ENCODE measurements around the gene PJVK.
"Not testable (repeated sequence)": the region's sequence is repeated elsewhere in the genome, so short reads cannot be mapped to it uniquely, and the experiment has no call there.

The PJVK gene

DNA sequence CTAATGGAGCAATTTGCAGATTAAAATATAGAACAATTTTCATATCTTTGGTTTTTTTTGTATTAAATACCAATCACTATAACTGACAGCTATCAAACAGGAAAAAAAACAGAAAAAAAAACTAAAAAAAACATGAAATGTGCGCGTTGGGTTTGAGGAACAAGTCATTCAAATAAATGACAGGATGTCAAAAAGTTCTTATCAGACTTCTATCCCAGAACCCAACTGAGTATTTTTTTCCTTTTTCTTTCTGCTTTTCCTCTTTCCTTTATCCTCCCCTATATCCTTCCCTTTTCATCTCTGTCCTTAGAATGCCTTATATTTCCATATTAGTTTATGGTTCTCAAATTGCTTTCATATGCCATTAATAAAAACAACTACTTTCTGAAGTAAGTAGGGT lies 14.5 kb upstream of the PJVK start:
- no peak for DNase-seq

DNA sequence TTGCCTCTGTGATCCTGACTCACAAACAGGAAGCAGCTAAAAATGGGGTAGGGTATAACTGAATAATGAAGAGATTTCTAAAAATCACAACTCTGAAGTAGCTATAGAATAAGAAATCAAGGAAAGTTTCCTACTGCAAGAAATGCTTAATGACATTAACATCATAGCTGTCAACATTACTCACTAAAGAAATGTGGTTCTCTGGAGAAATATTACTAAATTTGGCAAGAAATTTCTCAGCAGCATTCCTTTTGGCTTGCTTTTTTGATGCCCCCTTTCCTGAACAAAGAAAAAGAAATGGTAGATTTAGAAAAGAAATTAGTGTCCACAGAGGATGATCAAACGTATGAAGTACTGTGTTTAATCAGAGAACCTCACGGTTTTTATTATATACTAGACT lies 9.8 kb upstream of the PJVK start:
- no peak for DNase-seq

DNA sequence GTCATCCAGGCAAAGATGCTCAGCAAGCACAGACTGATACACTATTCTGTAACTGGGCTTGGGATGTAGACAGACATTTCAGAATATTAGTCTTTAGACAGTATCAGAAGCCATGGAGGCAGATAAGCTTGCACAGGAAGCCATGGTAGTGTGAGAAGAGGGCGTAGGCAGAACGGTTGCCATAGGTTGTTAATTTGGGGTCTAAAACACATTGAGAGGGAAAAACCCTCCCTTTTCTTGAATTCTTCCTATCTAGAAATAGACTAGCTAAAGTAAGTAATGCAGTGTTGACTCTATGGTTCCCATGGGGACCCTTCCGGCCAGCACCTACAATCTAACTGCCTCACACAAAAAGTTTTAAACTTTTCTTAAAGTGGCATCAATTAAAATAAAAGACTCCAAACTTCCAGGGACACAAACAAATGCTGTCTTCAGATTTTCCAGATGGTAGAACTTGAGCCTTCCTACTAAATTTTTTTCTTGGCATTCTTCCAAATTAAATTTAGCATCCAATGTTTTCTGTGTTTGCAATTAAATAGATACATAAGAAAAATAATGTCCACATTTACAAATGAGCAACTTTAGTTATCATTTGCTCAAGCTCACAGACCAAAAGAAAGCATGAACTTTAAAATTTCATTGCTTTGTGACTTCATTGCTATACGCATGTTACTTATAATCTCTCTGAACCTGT lies 2.1 kb upstream of the PJVK start:
- DNase-seq: no peak

DNA sequence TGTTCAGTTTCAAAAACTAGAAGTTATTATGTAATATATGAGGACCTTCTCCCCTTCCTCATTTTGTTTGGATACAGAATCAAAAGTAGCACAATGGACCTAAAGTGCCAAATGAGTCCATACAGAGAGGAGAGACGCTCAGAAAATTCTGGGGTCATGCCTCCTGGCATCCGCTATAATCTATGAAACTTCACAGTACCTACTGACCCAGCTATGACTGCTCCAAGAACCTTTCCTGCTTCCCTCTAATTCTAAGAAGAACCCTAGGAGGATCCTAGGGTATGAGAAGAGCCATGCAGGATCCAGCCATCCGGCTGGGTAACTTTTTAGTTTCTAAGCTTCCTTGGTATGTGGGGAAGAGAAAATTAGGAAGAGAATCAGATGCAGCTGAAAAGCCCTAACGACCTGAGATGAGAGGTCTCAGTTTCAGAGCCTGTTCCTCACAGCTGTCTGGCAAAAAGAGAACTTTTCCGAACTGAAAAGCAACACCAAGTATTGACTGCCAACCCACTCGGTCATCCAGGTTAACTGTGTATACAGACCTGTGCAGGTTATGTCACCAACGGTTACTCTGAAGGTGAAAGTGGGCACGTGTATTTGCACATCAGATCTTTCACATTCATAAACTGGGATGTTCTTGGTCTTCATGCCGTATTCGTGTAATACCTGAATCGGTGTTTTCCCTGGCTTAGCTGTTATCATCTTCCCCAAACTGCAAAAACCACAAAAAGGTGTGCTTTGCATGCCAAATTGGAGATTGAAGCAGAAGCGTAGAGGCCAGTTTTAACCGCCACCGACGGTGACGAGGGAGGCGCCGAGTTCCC lies 1.3 kb upstream of the PJVK start:
- DNase-seq: no peak

DNA sequence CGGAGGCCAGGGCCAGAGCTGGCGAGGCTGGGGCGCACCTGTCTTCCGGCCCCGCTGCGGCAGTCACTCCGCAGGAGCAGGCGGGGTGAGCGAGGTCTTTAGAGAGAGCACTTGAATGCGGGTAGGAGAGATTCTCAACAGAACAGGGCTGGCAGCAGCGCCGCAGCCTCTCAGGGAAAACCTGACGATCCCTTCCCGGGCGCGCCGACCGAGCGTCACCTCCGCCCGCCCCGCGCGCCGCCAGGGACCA lies 729 bp upstream of the PJVK start:
- DNase-seq: no peak

DNA sequence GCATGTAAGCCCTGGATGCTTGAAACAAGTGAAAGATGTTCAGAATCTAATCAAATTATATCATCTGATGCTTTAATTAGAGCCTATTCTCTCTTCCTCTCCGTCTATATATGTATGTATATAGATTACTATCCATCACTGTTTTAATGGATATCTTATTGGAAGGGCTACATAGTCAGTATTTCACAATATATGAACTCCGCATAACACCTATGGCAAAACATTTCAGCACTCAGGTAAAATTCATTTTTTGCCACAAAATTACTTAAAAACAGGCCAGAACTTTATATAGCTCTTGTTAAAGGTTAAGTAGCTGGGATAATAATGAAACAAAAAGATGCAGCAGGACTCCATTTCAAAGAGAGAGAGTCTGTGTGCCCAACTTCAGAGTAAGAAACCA lies 1.2 kb downstream of the PJVK start:
- DNase-seq: no peak

DNA sequence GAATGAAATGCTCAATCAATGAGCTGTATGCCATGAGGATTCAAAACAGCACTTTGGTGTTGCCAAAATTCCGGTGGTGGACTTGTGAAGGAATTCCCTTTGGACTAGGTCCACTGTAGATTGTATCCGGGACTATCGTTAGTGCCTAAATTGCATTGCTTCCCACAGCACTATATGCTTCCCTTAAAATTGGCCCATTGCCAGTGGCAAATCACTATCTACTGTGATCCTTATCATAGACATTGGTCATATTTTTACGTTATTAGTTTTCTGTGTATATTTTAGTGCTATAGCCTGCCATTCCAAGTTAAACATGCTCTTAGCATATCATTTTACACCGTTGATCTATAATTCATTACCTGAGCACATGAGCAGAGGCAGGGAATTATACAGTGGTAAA lies 1.7 kb downstream of the PJVK start:
- no peak for DNase-seq

DNA sequence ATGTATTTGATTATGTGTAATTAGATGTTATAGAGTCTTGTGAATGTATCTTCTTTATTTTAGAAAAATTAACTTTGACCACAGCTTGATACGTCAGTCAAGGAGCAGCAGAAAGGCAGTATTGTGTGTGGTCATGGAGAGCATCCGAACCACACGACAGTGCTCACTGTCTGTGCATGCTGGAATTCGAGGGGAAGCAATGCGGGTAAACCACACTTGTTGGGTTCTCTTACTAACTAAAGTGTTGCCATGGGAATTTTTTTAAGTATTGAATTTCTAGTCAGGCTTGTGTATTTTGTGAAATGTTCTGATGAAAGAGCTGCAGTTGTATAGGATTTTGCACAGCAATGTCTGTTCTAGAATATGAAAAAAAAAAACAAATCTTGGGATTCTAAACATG lies 4.8 kb downstream of the PJVK start:
- DNase-seq: no peak

DNA sequence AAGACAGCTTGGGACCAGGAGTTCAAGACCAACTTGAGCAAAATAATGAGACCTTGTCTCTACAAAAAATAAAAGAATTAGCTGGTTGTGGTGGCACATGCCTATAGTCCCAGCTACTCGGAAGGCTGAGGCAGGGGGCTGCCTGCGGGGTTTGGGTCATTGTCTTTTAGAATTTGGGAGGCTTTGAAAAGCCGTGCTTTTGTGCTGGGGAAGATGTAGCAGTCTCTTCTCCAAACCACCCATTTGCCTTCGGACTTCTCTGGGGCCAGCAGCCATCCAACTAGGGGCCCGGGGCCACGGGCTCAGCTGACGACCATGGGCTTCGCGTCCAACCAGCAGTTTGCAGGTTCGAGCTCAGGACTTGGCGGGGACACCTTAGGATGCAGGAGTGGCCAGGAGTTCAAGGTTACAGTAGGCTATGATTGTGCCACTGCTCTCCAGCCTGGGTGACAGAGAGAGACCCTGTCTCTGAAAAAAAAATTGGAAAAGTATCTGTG lies 6.3 kb downstream of the PJVK start:
- no peak for DNase-seq

DNA sequence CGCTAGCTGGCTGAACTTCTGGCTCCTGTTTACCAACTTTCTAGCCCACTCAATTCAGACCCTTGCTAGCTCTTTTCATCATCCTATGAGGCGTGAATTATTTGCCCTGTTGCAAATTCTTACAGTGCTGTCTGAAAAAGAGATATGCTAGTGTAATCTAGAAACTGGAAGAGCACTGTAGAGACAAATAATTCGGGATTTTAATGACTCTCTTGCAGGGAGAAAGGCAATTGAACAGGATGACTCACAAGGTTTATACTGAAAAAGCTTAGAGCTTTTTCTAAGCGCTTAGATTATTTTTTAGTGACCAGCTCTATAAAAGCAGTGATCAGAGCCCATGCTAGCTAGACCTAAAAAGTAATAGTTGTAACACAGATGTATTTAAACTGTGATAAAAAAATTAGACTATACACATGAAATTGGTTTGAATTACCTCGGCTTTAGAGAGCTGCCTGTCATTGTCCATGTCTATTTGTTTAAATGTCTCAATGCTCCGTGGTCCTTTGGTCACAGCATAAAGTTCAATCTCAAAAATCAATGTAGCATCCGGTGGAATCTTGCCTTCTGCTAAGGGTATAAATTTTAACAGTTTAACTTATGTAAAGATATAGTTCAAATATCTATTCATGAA lies 18.2 kb downstream of the PJVK start:
- DNase-seq: no peak

DNA sequence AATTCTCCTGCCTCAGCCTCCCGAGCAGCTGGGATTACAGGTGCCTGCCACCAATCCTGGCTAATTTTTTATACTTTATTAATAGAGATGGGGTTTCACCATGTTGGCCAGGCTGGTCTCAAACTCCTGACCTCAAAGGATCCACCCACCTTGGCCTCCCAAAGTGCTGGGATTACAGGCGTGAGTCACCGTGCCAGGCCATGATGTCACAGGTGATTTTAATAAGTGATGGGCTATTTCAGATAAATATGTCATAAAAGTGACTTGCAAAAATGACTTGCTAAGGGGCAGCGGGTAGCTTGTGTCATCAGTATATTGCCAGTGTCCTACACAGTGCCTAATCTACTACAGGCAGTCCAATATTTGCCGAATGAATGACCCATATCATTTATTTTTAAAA lies 20.1 kb downstream of the PJVK start:
- DNase-seq: not testable (repeated sequence)

DNA sequence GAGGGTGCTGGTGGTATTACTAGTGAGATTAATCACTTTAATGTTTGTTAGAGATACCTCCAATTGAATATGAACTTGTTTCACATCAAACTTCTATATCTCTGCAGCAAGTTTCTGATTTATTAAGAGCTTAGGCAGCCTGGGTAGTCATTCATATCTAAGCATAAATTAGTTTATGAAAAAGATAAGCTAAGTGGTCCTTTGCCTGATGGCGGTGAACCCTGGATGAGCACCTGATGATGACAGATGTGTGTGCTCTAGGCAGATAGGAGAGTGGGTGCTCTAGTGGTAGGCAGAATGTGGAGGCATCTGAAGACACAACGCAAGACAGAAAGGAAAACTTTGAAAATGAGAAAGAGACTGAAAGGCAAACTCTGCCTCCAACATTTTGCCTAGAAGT lies 22.2 kb downstream of the PJVK start:
- no peak for DNase-seq

DNA sequence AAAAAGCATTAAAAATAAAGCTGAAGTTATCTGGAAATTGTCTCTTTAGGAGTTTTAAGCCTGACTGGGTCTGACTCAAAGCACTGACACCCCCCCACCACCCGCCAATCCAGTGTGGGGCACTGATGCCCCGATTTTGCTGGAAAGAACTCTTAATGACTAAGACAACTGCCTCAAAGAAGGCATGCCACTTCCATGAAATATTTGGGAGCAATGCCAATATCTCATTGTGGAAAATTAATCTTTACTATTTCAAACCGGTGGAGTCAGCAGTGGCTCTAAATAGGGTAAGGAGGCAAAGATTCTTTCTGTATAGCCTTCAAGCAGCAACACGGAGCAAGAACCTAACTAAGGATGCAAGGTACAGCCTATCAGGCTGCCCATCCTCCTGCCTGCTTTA lies 22.8 kb downstream of the PJVK start:
- no peak for DNase-seq

DNA sequence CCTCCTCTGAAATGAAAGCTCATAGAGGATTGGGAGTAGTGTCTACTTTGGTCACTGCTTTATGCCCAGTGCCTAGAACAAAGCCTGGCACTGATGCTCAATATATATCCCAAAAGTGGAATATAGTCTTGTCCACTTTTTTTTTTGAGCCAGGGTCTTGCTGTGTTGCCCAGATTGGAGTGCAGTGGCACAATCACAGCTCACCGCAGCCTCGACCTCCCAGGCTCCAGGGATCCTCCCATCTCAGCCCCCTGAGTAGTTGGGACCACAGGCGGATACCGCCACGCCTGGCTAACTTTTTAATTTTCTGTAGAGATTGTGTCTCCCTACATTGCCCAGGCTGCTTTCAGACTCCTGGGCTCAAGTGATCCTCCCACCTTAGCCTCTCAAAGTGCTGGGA lies 23.4 kb downstream of the PJVK start:
- DNase-seq: no peak

DNA sequence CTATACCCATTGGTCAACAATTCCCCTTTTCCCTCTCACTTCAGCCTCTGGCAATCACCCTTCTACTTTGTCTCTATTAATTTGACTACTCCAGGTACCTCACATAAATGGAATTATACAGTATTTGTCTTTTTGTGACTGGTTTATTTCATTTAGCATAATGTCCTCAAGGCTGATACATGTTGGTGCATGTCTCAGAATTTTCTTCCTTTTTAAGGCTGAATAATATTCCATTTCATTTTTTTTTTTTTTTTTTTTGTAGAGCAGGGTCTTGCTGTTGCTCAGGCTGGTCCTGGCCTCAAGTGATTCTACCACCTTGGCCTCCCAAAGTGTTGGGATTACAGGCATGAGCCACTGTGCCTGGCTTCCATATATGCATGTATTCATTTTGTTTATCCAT lies 25.3 kb downstream of the PJVK start:
- no peak for DNase-seq

DNA sequence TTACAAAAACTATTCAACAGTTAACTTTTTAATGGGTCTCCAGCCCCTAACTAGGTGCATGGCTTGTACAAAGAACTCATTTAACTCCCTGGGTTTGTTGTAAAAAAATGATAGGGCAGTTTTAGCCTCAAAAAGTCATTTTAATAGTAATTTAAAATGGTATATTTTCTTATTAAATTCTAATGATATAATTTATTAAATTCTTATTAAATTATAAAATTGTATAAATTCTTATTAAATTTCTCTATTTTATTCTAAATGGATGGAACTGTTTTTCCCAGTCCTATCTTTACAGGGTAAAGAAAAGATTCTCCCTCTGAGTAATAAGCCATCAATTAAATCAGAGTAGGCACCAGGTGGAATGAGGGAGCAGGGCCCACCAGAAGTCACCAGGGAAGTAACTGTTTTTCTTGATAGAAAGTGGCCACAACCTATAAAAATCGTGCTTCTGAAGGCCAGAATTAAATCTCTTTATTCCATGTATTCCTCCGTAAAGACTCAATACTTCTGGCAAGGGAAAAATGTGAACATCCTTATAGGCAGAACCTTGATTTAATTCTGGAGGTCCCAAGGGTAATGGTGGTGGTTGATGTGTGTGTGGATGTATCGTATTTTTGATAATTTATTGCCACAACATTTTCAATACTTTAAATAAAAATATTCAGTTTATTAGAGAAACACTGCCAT lies 26.4 kb downstream of the PJVK start:
- DNase-seq: no peak

DNA sequence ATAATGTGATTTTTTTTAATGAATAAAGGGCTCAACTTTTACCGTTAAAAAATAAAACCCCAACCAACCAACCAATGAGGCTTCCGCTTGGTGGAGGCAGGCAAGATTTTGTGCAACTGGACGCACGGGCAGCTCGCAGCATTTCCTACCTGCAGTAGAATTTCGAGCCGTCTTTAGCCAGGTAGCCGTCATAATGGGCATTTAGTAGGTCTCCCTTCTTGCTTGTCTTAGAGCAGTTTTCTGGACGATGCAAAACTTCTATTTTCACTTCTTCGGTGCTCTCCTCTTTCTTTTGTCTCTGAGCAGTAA lies 26.9 kb downstream of the PJVK start:
- peak; percentile 20 for DNase-seq

DNA sequence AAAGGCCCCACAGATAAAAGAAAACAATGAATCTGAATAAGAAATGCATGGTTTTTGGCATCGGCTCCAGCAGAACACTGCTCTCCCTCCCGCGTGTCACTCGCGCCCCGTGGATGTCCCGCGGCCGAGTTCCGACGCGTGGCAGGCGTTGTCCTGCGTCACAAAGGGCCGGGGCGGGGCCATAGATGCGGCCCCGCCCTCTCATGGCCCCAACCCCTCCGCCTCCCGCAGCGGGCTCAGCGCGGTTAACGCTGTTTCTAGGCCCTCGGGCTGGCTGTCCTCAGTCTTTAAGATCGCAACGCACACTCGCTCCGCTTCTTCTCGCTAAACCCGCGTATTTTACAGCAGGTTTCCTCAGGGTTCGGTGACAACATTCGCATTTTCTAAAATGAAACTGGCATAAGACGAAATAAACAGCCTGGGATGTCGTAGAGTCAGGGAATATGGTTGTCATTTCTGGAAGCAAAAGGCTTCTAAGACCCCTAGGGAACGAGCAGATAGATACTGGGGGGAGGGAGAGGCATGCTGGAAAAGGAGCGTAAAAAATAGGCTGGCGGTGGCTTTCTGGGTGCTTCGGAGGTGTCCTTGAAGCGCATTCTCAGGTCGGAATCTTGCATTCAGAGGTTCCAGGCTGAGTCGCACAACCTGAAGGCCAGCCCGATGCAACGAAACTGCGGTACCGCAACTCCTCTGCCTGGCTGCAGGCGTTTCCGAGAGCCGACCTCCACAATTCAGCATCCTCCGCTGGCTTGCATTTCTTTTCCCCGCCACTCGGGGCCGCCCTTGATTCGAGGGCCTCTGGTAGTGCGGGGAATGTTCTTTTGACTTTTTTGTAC lies 27.5 kb downstream of the PJVK start, which contains the start of gene FKBP7:
FKBP7 (minus strand) TSS at position 162 of the 836 bp plus-strand sequence; CDS start at position 61, 101 bp downstream.
- peak; percentile 88 for DNase-seq

DNA sequence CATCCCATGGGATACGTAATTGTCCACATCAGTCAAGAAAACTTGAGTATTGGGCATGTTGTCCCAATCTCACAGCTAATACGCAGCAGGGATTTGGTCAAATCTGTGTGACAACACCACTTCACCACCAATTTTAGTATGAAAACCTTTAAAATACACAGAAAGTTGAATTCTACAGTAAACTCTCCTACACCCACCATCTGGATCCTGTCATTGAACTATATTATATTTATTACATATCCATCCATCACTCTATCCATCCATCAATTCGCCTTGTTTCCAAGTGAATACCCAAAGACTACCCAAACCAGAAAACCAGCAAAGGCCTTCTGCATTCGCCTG lies 28.1 kb downstream of the PJVK start:
- DNase-seq: no peak

DNA sequence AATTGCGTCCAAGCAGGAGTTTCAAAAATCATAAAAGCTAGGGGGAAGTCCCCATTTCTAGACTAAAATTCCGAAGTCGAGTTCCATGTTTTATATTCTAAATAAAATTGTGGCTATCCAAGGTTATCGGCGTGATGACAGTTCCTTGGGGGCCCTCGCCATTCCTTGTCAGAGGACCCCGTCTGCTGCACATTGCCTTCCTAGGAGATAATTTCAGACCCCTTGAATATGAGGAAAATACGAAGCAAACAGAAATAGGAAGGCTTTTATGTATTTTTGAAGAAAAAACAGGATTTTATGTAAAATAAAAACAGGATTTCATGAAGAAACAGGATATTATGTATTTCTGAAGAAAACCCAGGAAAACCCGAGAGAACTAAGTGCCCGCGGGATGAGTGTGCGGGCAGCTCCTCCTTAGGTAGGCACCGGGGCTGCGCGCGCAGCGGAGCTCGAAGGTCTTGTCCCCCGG lies 28.6 kb downstream of the PJVK start:
- no peak for DNase-seq

DNA sequence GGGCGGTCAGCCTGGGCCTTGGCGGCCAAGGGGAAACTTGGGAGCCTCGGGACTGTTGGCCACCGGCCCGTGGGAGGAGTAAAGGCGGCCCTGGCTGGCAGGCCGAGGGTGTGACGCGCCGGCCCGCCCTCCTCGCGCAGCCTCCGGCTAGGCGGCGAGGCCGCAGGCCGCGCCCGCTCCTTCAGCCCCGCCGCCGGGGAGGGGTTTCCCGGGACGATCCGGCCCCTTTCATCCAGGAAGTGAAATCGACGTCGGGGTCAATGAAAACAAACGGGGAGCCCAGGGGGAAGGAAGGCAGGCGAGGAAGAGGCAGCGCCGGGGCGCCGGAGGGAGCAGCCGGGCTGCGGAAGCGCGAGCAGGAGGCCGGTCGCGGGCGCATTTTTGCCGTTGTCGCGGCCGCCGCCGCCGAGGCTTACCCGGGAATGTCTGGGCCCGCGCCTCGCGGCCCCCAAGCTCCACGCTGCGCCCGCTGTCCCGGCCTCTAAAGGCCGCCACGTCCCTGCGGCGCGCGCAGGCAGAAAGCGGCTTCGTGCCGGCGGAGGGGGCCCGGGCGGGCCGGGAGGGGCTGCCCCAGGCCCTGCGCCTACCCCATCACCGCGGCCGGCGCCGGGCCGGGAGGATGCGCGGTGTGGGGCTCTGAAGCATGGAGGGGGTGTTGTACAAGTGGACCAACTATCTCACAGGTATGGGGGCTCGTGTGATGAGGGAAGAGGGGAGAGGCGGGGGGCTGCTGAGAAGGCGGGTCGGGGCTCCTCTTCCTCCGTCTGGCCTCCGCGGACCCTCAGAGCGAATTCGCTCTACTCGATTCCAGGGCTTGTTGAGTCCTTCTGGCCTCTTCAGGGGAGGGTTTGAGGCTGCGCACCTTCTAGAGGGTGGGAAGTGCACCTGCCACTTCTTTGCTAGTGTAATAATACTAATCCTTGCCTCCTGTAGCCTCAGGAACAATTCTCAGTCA lies 29.3 kb downstream of the PJVK start, which contains the start of gene PLEKHA3:
PLEKHA3 (plus strand) TSS at position 231 of the 955 bp plus-strand sequence; CDS start at position 644, 413 bp downstream.
- peak; percentile 90 for DNase-seq
